MM.1S (cell line): ENCODE measurements around the gene FBXL7.

Source experiments
- DNase-seq: peaks from one replicate; pipeline ENCODE4 v3.0.0-alpha.2; 2015
- H2AFZ ChIP-seq: fragments of 300-600 bp; sonication (generic); 2 replicates; pipeline ENCODE4 v1.6.0; 2016; ENCODE audit warnings: antibody characterized with exemption, low read length
- H3F3A ChIP-seq: fragments of 300-600 bp; sonication (generic); 2 replicates; pipeline ENCODE4 v1.6.1; 2016; ENCODE audit warnings: mild to moderate bottlenecking, antibody characterized with exemption, low read length, moderate library complexity, mixed read lengths; ENCODE audit not compliant: insufficient read depth
- H3K27ac ChIP-seq: fragments of 300-600 bp; sonication (generic); 2 replicates; pipeline ENCODE4 v1.5.1; 2016; ENCODE audit warnings: mild to moderate bottlenecking, low read length
- H3K27me3 ChIP-seq: fragments of 300-600 bp; sonication (generic); replicated peaks from 2 replicates; pipeline ENCODE4 v1.6.0; 2016; ENCODE audit warnings: low read length; ENCODE audit not compliant: insufficient read depth
- H3K36me3 ChIP-seq: fragments of 300-600 bp; sonication (generic); replicated peaks from 2 replicates; pipeline ENCODE4 v1.6.1; 2016; ENCODE audit warnings: mild to moderate bottlenecking, low read length, mixed read lengths; ENCODE audit not compliant: insufficient read depth
- H3K4me1 ChIP-seq: fragments of 300-600 bp; sonication (generic); 2 replicates; pipeline ENCODE4 v1.6.1; 2016; ENCODE audit warnings: low read length, mixed read lengths
- H3K4me2 ChIP-seq: fragments of 300-600 bp; sonication (generic); 2 replicates; pipeline ENCODE4 v1.6.0; 2016; ENCODE audit warnings: low read depth, low read length
- H3K4me3 ChIP-seq: fragments of 300-600 bp; sonication (generic); 2 replicates; pipeline ENCODE4 v1.5.1; 2016; ENCODE audit warnings: low read length, mixed read lengths
- H3K79me2 ChIP-seq: fragments of 300-600 bp; sonication (generic); 2 replicates; pipeline ENCODE4 v1.6.1; 2016; ENCODE audit warnings: mixed run types, low read length, mixed read lengths
- H3K9ac ChIP-seq: fragments of 300-600 bp; sonication (generic); 2 replicates; pipeline ENCODE4 v1.6.1; 2016; ENCODE audit warnings: low read length, mixed read lengths
- H3K9me2 ChIP-seq: fragments of 300-600 bp; sonication (generic); replicated peaks from 2 replicates; pipeline ENCODE4 v1.6.1; 2016; ENCODE audit warnings: mild to moderate bottlenecking, low read length, mixed read lengths; ENCODE audit not compliant: insufficient read depth
- H3K9me3 ChIP-seq: fragments of 300-600 bp; sonication (generic); replicated peaks from 2 replicates; pipeline ENCODE4 v1.6.1; 2016; ENCODE audit warnings: mild to moderate bottlenecking, low read length, mixed read lengths; ENCODE audit not compliant: insufficient read depth
- H4K20me1 ChIP-seq: fragments of 300-600 bp; sonication (generic); 2 replicates; pipeline ENCODE4 v1.6.1; 2016; ENCODE audit warnings: mild to moderate bottlenecking, low read length, moderate library complexity, mixed read lengths; ENCODE audit not compliant: insufficient read depth
- CTCF ChIP-seq: fragments of 300-600 bp; sonication (generic); IDR thresholded peaks from 2 replicates; pipeline ENCODE4 v1.5.1; 2016; ENCODE audit warnings: antibody characterized with exemption, low read length, mixed read lengths
- EZH2 ChIP-seq: fragments of 300-600 bp; sonication (generic); optimal IDR thresholded peaks from 2 replicates; pipeline ENCODE3; 2017; ENCODE audit warnings: low read depth, mild to moderate bottlenecking, antibody characterized with exemption, low read length, mixed read lengths
- EZH2phosphoT487 ChIP-seq: fragments of 300-600 bp; sonication (generic); IDR thresholded peaks from 2 replicates; pipeline ENCODE4 v1.6.1; 2018; ENCODE audit warnings: antibody characterized with exemption, low read length

FBXL7 gene

GRCh38 chr5:15533129-15533893 is 33.3 kb downstream of the FBXL7 start:
- H2AFZ ChIP-seq = no peak overlapping the region
- H3F3A ChIP-seq = no peaks in the 10 kb centered on the region
- H4K20me1 ChIP-seq = no peaks in the 10 kb centered on the region
- peaks cover 65% of the 10 kb centered on the region for H3K79me2 ChIP-seq
- H3K4me2 ChIP-seq = no peak overlapping the region
- no peak for DNase-seq
- no peaks in the 10 kb centered on the region for H3K9me3 ChIP-seq
- TF ChIP-seq EZH2phosphoT487 (no peak), EZH2 (no peak), CTCF (no peak)
- H3K9ac ChIP-seq = no peak overlapping the region
- H3K4me3 ChIP-seq = no peak overlapping the region
- no peaks in the 10 kb centered on the region for H3K27me3 ChIP-seq
- no peaks in the 10 kb centered on the region for H3K4me1 ChIP-seq
- no peaks in the 10 kb centered on the region for H3K9me2 ChIP-seq
- H3K27ac ChIP-seq = no peak overlapping the region
- H3K36me3 ChIP-seq = no peaks in the 10 kb centered on the region

GRCh38 chr5:15535938-15536337 is 36.0 kb downstream of the FBXL7 start:
- DNase-seq = no peak
- peaks cover 64% of the 10 kb centered on the region for H3K79me2 ChIP-seq

GRCh38 chr5:15538516-15538915 is 38.5 kb downstream of the FBXL7 start:
- Histone ChIP-seq H3K9ac (no peak overlapping the region), H3K9me3 (no peaks in the 10 kb centered on the region), H3F3A (no peaks in the 10 kb centered on the region), H3K4me2 (no peak overlapping the region), H3K27me3 (no peaks in the 10 kb centered on the region), H3K4me3 (no peak overlapping the region), H3K4me1 (no peaks in the 10 kb centered on the region), H3K79me2 (peaks cover 54% of the 10 kb centered on the region), H3K9me2 (no peaks in the 10 kb centered on the region), H2AFZ (no peak overlapping the region), H4K20me1 (no peaks in the 10 kb centered on the region), H3K27ac (no peak overlapping the region), H3K36me3 (no peaks in the 10 kb centered on the region)
- TF ChIP-seq CTCF (no peak), EZH2phosphoT487 (no peak), EZH2 (no peak)
- no peak for DNase-seq

More at GRCh38 chr5:15535938-15536337, 36.0 kb downstream of the FBXL7 start:
- no peak overlapping the region for H2AFZ ChIP-seq
- H3K4me1 ChIP-seq = no peaks in the 10 kb centered on the region
- H3K36me3 ChIP-seq = no peaks in the 10 kb centered on the region
- TF ChIP-seq EZH2 (no peak), EZH2phosphoT487 (no peak), CTCF (no peak)
- H3K9ac ChIP-seq = no peak overlapping the region
- no peaks in the 10 kb centered on the region for H3K27me3 ChIP-seq
- H3F3A ChIP-seq = no peaks in the 10 kb centered on the region
- no peaks in the 10 kb centered on the region for H4K20me1 ChIP-seq
- H3K9me2 ChIP-seq = no peaks in the 10 kb centered on the region
- H3K4me3 ChIP-seq = no peak overlapping the region
- no peak overlapping the region for H3K27ac ChIP-seq
- no peaks in the 10 kb centered on the region for H3K9me3 ChIP-seq
- H3K4me2 ChIP-seq = no peak overlapping the region
